ENCODE data around the gene SYNE1. TPM values are rescaled to one million over a fixed set of nuclear protein-coding genes. Genes with fewer than 3 reads are reported as not detected.
"Not testable (repeated sequence)": the region's sequence is repeated elsewhere in the genome, so short reads cannot be mapped to it uniquely, and the experiment has no call there.

The SYNE1 gene
- polyA plus RNA-seq, 4 donors: 49.9 to 88.5 (median 86.0) TPM

- DNase-seq (ENCODE audit: low read depth in 4 of 4, low spot score in 3 of 4): peak in 1 of 4 donors; percentile 1
Observed at GRCh38 chr6:152338335-152339125, 298.6 kb downstream of the SYNE1 start.

GRCh38 chr6:152334555-152334954 is 302.6 kb downstream of the SYNE1 start:
- DNase-seq (ENCODE audit: low read depth in 4 of 4, low spot score in 3 of 4): no peak

GRCh38 chr6:152330961-152331360 is 306.2 kb downstream of the SYNE1 start:
- DNase-seq (ENCODE audit: low read depth in 4 of 4, low spot score in 3 of 4): no peak

GRCh38 chr6:152329638-152330448 is 307.3 kb downstream of the SYNE1 start:
- no peak for DNase-seq (ENCODE audit: low read depth in 4 of 4, low spot score in 3 of 4)

GRCh38 chr6:152328200-152328599 is 309.0 kb downstream of the SYNE1 start:
- DNase-seq (ENCODE audit: low read depth in 4 of 4, low spot score in 3 of 4): not testable (repeated sequence)

- no peak for DNase-seq (ENCODE audit: low read depth in 4 of 4, low spot score in 3 of 4)
Observed at GRCh38 chr6:152323376-152323775, 313.8 kb downstream of the SYNE1 start.

DNA sequence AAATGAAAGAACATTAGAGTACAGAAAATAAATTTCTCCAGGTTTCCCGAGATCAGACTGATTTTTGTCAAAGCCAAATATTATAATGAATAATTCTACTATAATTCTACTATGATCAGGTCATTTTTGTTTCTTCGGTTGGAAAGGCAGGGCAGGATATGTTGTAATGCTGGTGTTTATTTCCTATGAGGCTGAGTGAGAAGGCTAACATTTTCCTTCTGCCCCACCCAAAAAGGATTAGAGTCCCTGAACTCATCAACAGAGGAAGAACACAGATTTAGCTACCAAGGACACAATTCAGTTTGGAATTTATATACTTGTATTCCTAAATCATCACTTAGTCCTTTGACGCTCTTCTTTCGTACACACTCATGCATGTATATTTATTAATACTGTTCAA is 318.9 kb downstream of the SYNE1 start:
- DNase-seq (ENCODE audit: low read depth in 4 of 4, low spot score in 3 of 4): no peak

DNA sequence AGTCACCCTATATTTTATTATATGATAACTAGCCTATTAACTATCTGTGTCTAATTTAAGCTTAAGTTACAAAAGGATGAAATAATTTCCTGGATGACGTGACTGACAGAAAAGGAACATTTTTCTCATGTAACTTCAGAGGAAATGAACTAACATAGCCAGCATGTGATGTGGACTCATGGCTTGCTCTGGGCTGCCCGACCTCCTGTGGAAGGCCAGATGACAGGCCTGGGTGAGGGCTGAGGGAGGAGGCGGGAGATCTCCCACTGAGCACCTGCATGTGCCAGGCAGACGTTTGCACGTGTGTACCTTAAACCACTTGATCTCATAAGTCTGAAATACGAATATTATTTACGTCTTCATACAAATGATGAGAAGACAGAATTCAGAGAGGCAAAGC is 321.1 kb downstream of the SYNE1 start:
- no peak for DNase-seq (ENCODE audit: low read depth in 4 of 4, low spot score in 3 of 4)

GRCh38 chr6:152314483-152314832 is 322.7 kb downstream of the SYNE1 start:
- DNase-seq (ENCODE audit: low read depth in 4 of 4, low spot score in 3 of 4): no peak

GRCh38 chr6:152313542-152314482 is 323.4 kb downstream of the SYNE1 start:
- DNase-seq (ENCODE audit: low read depth in 4 of 4, low spot score in 3 of 4): no peak

- DNase-seq (ENCODE audit: low read depth in 4 of 4, low spot score in 3 of 4): no peak
Observed at GRCh38 chr6:152312434-152312833, 324.7 kb downstream of the SYNE1 start.

DNA sequence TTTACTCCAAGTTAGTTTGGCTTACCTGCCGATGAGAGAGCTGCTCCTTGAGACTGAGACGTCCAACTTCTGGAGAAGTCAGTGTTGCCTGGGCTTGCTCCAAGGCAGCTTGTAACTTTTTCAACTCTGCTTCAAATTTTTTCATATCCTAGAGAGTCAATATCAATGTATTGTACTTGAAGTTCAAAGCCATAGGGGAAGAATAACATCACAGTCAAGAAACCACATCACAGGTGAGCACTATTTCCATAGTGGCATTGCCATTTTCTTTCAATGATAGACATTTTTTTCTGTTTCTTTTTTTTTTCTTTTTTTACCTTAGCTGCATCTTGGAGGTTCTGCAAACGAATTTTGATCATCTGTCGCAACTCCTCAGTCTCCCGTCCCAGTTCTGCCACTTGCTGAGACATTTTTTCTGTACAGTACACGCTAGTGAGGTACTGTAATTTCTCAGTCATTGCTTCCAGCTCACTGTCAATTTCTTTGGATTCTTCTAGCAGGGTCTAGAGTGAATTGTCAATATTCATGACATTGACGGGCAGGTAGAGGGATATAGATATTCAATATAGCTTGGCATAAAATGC is 326.7 kb downstream of the SYNE1 start:
- no peak for DNase-seq (ENCODE audit: low read depth in 4 of 4, low spot score in 3 of 4)

GRCh38 chr6:152309648-152310047 is 327.5 kb downstream of the SYNE1 start:
- DNase-seq (ENCODE audit: low read depth in 4 of 4, low spot score in 3 of 4): no peak

DNA sequence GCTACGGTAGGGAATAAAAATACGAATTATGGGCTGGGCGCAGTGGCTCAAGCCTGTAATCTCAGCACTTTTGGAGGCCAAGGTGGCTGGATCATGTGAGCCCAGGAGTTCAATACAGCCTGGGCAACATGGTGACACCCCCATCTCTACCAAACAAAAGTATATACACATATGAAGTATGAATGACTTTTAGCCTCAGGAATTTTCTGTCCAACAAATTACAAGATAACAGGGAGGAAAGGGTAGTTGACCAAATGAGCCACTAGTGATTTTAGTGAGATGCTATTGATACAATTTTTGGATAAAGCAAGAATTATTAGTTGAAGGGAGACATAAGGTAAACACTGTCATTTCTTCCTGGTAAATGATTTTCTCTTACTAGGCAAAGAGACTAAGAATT is 328.2 kb downstream of the SYNE1 start:
- no peak for DNase-seq (ENCODE audit: low read depth in 4 of 4, low spot score in 3 of 4)

DNA sequence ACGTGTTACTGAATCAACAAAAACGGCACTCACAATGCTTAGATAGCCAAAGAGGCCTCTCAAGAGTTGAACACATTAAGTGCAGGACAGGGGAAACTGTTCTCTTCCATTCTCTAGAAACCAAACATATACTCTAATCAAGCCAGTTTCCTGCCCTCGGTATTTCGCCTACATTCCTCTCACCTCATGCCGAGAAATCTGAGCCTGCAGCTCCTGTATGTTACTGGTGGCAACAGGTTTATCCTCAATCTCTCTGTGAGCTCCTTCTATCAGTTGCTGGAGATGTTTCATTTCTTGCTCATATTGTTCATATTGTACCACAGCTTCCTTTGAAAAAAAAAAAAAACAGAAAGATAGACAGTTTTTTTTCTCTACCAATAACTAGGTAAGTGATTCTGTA is 328.9 kb downstream of the SYNE1 start:
- no peak for DNase-seq (ENCODE audit: low read depth in 4 of 4, low spot score in 3 of 4)

GRCh38 chr6:152305672-152306071 is 331.5 kb downstream of the SYNE1 start:
- no peak for DNase-seq (ENCODE audit: low read depth in 4 of 4, low spot score in 3 of 4)

GRCh38 chr6:152301765-152302568 is 335.2 kb downstream of the SYNE1 start:
- DNase-seq (ENCODE audit: low read depth in 4 of 4, low spot score in 3 of 4): peak; percentile 59 to 76 (median 68)

DNA sequence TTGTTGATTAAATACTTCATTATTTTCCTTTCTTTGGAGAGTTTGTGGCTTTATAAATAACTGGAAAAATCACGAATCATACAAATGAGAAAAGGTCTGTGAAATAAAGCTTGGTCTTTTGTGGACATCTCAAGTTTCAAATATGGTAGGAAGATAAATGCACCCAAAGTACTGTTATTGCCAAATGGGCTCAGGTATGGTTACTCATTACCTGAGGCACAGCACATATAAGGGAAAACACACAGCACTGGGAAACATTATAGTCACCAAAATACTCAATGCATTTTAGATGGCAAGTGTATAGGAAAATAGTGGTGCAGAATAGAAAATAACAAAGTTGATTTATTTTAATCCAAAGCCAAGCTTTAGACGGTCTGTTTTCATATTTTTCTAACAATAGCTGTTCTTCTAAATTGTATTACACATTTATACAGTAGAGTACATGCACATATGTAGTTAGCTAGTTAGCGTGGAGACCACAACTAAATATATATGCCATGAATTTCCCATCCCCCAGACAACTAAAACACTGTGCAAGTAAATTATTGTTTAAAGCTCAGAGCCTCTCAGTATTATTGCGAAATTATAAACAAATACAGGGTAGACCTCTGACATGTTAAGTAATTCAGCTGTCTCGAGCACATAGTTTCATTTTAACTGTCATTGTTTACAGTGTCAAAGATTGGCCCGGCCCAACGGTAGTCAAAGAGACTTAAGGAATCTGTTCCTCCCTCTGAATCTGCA is 336.0 kb downstream of the SYNE1 start:
- no peak for DNase-seq (ENCODE audit: low read depth in 4 of 4, low spot score in 3 of 4)

DNA sequence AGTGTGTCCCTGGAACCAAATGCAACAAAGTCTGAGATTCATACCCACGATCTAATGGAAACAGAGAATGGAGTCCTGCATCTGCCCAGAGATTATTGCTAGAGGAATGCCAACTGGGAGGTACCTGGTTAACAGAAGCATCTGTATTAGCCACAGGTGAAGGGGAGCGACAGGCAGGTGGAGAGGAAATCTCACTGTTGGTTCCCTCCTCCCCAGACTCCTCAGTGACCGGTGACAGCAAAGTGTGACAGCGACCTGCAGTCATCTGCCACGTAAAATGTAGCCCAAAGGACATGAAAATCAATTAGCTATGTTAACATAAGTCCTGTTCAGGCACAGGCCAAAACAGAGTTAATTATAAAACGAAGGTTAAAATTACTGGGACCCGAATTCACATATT is 336.6 kb downstream of the SYNE1 start:
- DNase-seq (ENCODE audit: low read depth in 4 of 4, low spot score in 3 of 4): no peak
